Activated T-helper 1 cell treated with anti-CD3 and anti-CD28 coated beads, Interleukin-12 subunit alpha, Interleukin-12 subunit beta, Interleukin-2, Interleukin-4 antibody, amounts not matched to agents 30 ng/mL and 10 ng/mL and 1 ng/mL, durations not matched to agents 14 hours and 24 hours and 36 hours (primary cell): ENCODE results near the gene FDPS. TPM values are rescaled to one million over a fixed set of nuclear protein-coding genes. Genes with fewer than 3 reads are reported as not detected.

ENCODE experiments used
- DNase-seq: peaks from one replicate; pipeline ENCODE4 v3.0.0; 2021; ENCODE audit warnings: low spot score
- H3K27ac Mint-ChIP-seq: one replicate; pipeline ENCODE4 v1.8.0; 2021; ENCODE audit warnings: mild to moderate bottlenecking, mixed read lengths
- H3K27me3 Mint-ChIP-seq: one replicate; pipeline ENCODE4 v1.8.0; 2022; ENCODE audit warnings: mild to moderate bottlenecking, moderate library complexity, mixed read lengths; ENCODE audit not compliant: insufficient read depth
- H3K36me3 Mint-ChIP-seq: one replicate; pipeline ENCODE4 v1.8.0; 2021; ENCODE audit warnings: low read depth, mixed read lengths
- H3K4me1 Mint-ChIP-seq: one replicate; pipeline ENCODE4 v1.8.0; 2021; ENCODE audit warnings: low read depth, mixed read lengths
- H3K4me3 Mint-ChIP-seq: one replicate; pipeline ENCODE4 v1.8.0; 2021; ENCODE audit warnings: mild to moderate bottlenecking, moderate library complexity, mixed read lengths
- H3K9me3 Mint-ChIP-seq: one replicate; pipeline ENCODE4 v1.8.0; 2021; ENCODE audit warnings: mixed read lengths
- intact Hi-C: fragments of 100-400 bp; cut with micrococcal nuclease; formaldehyde crosslinking; loops from one replicate; pipeline ENCODE4 v1.15.1; 2024
- total RNA-seq: library from RNA; stranded (reverse); gene quantifications from 2 replicates; pipeline ENCODE4 v1.2.3, GENCODE V29; 2022

Gene FDPS
- total RNA-seq, 1 donor from 2014 or later, result 274 TPM

- no peaks in the 10 kb centered on the region for H3K9me3 Mint-ChIP-seq
- H3K27ac Mint-ChIP-seq, result peak overlapping the region; percentile 24
- no peaks in the 10 kb centered on the region for H3K27me3 Mint-ChIP-seq
- H3K4me1 Mint-ChIP-seq, result peaks cover 41% of the 10 kb centered on the region
- no peak for DNase-seq
- no peak overlapping the region for H3K4me3 Mint-ChIP-seq
- intact Hi-C loops, result no loop called here
- H3K36me3 Mint-ChIP-seq, result peaks cover 43% of the 10 kb centered on the region
These were observed 4.6 kb downstream of the FDPS start for GRCh38 chr1:155313261-155313660.

GRCh38 chr1:155316922-155317321 lies 8.3 kb downstream of the FDPS start:
- Mint-ChIP-seq H3K27me3 (no peaks in the 10 kb centered on the region), H3K36me3 (peaks cover 35% of the 10 kb centered on the region), H3K27ac (no peak overlapping the region), H3K4me3 (no peak overlapping the region), H3K4me1 (peaks cover 49% of the 10 kb centered on the region), H3K9me3 (no peaks in the 10 kb centered on the region)
- intact Hi-C loops, result no loop called here
- DNase-seq, result no peak

GRCh38 chr1:155318082-155318481 lies 9.4 kb downstream of the FDPS start:
- Mint-ChIP-seq H3K36me3 (peaks cover 29% of the 10 kb centered on the region), H3K27ac (no peak overlapping the region), H3K27me3 (no peaks in the 10 kb centered on the region), H3K9me3 (no peaks in the 10 kb centered on the region), H3K4me3 (no peak overlapping the region), H3K4me1 (peaks cover 48% of the 10 kb centered on the region)
- intact Hi-C loops, result no loop called here
- DNase-seq, result no peak

- intact Hi-C loops, result no loop called here
- DNase-seq, result no peak
- H3K4me3 Mint-ChIP-seq, result no peak overlapping the region
- H3K4me1 Mint-ChIP-seq, result peaks cover 42% of the 10 kb centered on the region
- H3K9me3 Mint-ChIP-seq, result no peaks in the 10 kb centered on the region
- no peak overlapping the region for H3K27ac Mint-ChIP-seq
- H3K27me3 Mint-ChIP-seq, result no peaks in the 10 kb centered on the region
- peaks cover 21% of the 10 kb centered on the region for H3K36me3 Mint-ChIP-seq
These were observed 10.9 kb downstream of the FDPS start for GRCh38 chr1:155319536-155319935.

- Mint-ChIP-seq H3K9me3 (no peaks in the 10 kb centered on the region), H3K4me3 (peak overlapping the region; percentile 51), H3K4me1 (peaks cover 42% of the 10 kb centered on the region), H3K27ac (no peak overlapping the region), H3K36me3 (peaks cover 21% of the 10 kb centered on the region), H3K27me3 (no peaks in the 10 kb centered on the region)
- intact Hi-C loops, result loop anchor here (5.0 to 10.0 kb wide), 6 partner anchors 178 to 1645 kb away; partner anchors contain the start of genes ARHGEF2, DPM3, ILF2 and NPR1
- DNase-seq, result no peak
These were observed 11.6 kb downstream of the FDPS start for GRCh38 chr1:155320252-155320651.

- Mint-ChIP-seq H3K36me3 (peaks cover 21% of the 10 kb centered on the region), H3K27ac (no peak within 1 kb of the TSS), H3K4me3 (peak within 1 kb of the TSS; percentile 51), H3K4me1 (peaks cover 45% of the 10 kb centered on the region), H3K27me3 (no peaks in the 10 kb centered on the region), H3K9me3 (no peaks in the 10 kb centered on the region)
- peak; percentile 71 for DNase-seq
- intact Hi-C loops, result loop anchor here (5.0 to 10.0 kb wide), 6 partner anchors 179 to 1646 kb away; partner anchors contain the start of genes ARHGEF2, DPM3, ILF2 and NPR1
These were observed 12.3 kb downstream of the FDPS start, which contains the start of gene RUSC1 for GRCh38 chr1:155320661-155321617. RUSC1 (plus strand) TSS chr1:155320894; CDS start chr1:155321774, 880 bp downstream.

- Mint-ChIP-seq H3K27me3 (no peaks in the 10 kb centered on the region), H3K9me3 (no peaks in the 10 kb centered on the region), H3K4me1 (peaks cover 50% of the 10 kb centered on the region), H3K36me3 (peaks cover 18% of the 10 kb centered on the region), H3K4me3 (peak overlapping the region; percentile 73), H3K27ac (no peak overlapping the region)
- no peak for DNase-seq
- intact Hi-C loops, result loop anchor here (2.0 to 10.0 kb wide), 7 partner anchors 113 to 1647 kb away; partner anchors contain the start of genes ARHGEF2, DPM3, ILF2 and MTX1
These were observed 13.2 kb downstream of the FDPS start for GRCh38 chr1:155321639-155322503.

- H3K4me3 Mint-ChIP-seq, result peak overlapping the region; percentile 73
- no peaks in the 10 kb centered on the region for H3K9me3 Mint-ChIP-seq
- H3K36me3 Mint-ChIP-seq, result peaks cover 15% of the 10 kb centered on the region
- no peaks in the 10 kb centered on the region for H3K27me3 Mint-ChIP-seq
- no peak for DNase-seq
- intact Hi-C loops, result loop anchor here (2.0 to 10.0 kb wide), 7 partner anchors 114 to 1648 kb away; partner anchors contain the start of genes ARHGEF2, DPM3, ILF2 and MTX1
- peaks cover 50% of the 10 kb centered on the region for H3K4me1 Mint-ChIP-seq
- H3K27ac Mint-ChIP-seq, result no peak overlapping the region
These were observed 13.9 kb downstream of the FDPS start for GRCh38 chr1:155322571-155322952.

- Mint-ChIP-seq H3K27ac (peak overlapping the region; percentile 58), H3K4me1 (peaks cover 49% of the 10 kb centered on the region)
- DNase-seq, result peak; percentile 83
These were observed 14.5 kb downstream of the FDPS start for GRCh38 chr1:155322953-155323728.

GRCh38 chr1:155323729-155324036 lies 15.0 kb downstream of the FDPS start:
- Mint-ChIP-seq H3K27ac (peak overlapping the region; percentile 75), H3K4me3 (peak overlapping the region; percentile 86), H3K27me3 (no peaks in the 10 kb centered on the region), H3K4me1 (peaks cover 43% of the 10 kb centered on the region), H3K9me3 (no peaks in the 10 kb centered on the region), H3K36me3 (peaks cover 7% of the 10 kb centered on the region)
- peak; percentile 83 for DNase-seq
- intact Hi-C loops, result loop anchor here (1.0 to 10.0 kb wide), 18 partner anchors 15 to 1649 kb away; partner anchors contain the start of genes ARHGEF2, CLK2, DPM3 and ENTREP3

More at GRCh38 chr1:155322953-155323728, 14.5 kb downstream of the FDPS start:
- H3K4me3 Mint-ChIP-seq, result peak overlapping the region; percentile 86
- no peaks in the 10 kb centered on the region for H3K9me3 Mint-ChIP-seq
- H3K27me3 Mint-ChIP-seq, result no peaks in the 10 kb centered on the region
- peaks cover 11% of the 10 kb centered on the region for H3K36me3 Mint-ChIP-seq
- intact Hi-C loops, result loop anchor here (1.0 to 10.0 kb wide), 16 partner anchors 15 to 1648 kb away; partner anchors contain the start of genes ARHGEF2, DPM3, ENTREP3 and FDPS

- peaks cover 3% of the 10 kb centered on the region for H3K36me3 Mint-ChIP-seq
- H3K27ac Mint-ChIP-seq, result peak overlapping the region; percentile 75
- H3K4me1 Mint-ChIP-seq, result peaks cover 38% of the 10 kb centered on the region
- no peaks in the 10 kb centered on the region for H3K9me3 Mint-ChIP-seq
- peak; percentile 90 for DNase-seq
- no peaks in the 10 kb centered on the region for H3K27me3 Mint-ChIP-seq
- H3K4me3 Mint-ChIP-seq, result peak overlapping the region; percentile 86
- intact Hi-C loops, result loop anchor here (1.0 to 10.0 kb wide), 8 partner anchors 51 to 1649 kb away; partner anchors contain the start of genes ARHGEF2, CLK2, DPM3 and ILF2
These were observed 15.5 kb downstream of the FDPS start for GRCh38 chr1:155324037-155324716.
